ENCODE results near the gene TMEM225B.
"Not testable (repeated sequence)": the region's sequence is repeated elsewhere in the genome, so short reads cannot be mapped to it uniquely, and the experiment has no call there.

The TMEM225B gene, protein sequence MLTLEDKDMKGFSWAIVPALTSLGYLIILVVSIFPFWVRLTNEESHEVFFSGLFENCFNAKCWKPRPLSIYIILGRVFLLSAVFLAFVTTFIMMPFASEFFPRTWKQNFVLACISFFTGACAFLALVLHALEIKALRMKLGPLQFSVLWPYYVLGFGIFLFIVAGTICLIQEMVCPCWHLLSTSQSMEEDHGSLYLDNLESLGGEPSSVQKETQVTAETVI

DNA sequence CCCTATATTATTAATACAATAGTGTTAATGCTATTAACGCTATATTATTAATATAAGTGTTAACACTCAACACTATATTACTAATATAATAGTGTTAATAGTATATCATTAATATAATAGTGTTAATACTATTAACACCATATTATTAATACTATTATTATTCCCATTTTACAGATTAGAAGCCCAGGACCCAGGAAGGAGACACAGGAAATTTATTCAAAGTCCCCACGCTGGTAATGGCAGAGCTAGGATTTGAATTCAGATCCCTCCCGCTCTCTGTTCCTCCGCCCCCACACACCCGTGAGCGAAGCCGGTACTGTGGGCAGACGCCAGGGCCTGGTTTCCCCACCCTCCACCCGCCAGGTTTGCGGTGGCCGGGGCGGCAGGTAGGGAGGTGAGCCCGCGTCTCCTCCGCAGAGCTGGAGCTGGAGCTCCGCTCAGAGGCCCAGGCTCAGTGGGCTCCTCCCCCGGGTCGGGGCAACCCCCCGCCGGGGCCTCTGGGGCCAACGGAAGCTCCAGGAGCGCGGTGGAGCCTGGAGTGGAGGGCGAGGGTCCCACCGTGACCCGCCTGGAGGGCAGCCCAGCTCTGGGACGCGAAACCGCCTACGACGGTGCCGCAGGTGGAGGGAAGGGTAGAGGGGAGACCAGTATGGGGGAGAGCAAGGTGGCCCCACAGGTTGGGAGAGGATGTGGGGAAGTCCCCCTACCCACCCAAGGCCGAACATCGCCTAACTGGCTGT is at the start of gene TMEM225B:
TMEM225B (plus strand) TSS at position 506 of the 740 bp plus-strand sequence. CDS start 6,122 bp downstream, outside the sequence.
- DNase-seq, result no peak

DNA sequence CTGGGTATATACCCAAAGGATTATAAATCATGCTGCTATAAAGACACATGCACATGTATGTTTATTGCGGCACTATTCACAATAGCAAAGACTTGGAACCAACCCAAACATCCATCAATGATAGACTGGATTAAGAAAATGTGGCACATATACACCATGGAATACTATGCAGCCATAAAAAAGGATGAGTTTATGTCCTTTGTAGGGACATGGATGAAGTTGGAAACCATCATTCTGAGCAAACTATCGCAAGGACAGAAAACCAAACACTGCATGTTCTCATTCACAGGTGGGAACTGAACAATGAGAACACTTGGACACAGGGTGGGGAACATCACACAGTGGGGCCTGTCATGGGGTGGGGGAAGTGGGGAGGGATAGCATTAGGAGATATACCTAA is 48.5 kb upstream of the TMEM225B start:
- not testable (repeated sequence) for DNase-seq

DNA sequence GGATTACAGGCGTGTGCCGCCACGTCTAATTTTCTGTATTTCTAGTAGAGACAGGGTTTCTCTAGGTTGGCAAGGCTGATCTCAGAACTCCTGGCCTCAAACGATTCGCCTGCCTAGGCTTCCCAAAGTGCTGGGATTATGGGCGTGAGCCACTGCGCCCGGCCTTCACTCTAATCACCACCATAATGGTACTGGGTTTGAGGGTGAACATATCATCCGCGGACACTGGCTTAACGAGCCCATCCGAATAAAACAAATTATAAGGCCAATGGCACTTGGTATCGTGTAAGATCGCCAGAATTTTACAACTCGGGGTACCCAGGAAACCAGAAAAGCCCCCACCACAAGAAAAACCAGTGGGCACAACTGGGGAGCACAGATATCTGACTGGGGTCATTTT is 46.7 kb upstream of the TMEM225B start:
- no peak for DNase-seq

DNA sequence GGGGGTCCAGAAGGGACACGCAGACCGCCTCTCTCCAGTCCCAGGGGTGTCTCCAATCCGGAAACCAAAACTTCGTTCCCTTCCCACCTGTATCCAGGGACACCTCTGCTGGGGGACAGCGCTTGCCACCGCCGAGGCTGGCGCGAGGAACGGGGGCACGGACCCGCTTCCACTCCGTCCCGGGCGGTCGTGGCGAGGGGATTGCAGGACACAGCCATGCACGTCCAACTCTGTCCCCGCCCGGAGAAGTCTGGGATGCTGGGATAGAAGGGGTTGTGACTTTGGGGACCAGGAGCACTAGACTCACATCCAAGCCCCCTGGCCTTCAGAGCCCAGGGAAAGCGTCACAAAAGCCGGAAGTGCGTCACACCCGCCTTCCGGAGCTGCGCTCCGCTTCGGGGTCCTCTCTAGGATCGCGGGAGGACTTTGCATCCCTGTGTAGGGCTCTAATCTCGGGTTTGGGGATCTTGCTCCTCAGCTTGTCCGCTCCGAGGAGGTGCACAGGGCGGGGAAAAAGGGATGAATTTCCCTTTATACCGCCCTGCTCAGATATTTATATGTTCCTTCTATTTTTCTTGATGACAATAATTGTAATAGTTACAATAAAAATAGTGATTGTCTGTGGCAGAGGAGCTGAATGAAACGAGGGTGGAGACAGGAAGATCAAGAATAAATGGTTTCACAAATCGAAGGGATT is 46.2 kb upstream of the TMEM225B start, which contains the start of gene FAM200A:
FAM200A (minus strand) TSS at position 348 of the 697 bp plus-strand sequence. CDS start 3,707 bp downstream, outside the sequence.
- peak; percentile 41 to 78 (median 64) for DNase-seq

DNA sequence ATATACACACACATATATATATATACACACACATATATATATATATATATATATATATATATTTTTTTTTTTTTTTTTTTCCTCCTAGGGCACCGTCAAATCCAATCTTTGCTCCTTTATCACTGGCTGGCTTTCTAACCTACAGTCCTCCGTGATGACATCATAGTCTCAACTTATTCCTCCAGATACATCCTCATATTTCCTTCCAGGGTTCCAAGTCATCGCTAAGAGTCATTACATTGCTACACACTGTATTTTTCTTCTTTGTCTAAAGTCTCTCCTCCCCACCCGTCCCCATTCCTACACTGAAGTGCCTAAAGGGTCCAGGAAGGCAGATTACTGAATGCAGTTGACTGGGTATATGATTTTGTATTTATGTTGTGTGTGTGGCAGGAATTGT is 45.0 kb upstream of the TMEM225B start:
- no peak for DNase-seq

DNA sequence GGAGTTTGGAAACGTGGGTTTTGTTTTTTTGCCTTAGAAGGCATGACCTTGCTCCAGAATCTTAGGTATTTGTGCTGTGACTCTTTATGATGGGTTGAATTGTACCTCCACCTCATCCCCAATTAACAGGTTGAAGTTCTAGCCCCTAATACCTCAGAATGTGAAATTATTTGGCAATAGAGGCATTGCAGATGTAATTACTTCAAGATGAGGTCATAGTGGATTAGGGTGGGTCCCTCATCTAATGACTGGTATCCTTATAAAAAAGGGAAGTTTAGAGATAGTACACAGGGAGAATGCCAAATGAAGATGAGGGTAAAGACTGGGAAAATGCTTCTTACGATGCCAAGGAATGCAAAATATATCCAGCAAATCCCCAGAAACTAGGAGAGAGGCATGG is 43.1 kb upstream of the TMEM225B start:
- DNase-seq, result no peak

DNA sequence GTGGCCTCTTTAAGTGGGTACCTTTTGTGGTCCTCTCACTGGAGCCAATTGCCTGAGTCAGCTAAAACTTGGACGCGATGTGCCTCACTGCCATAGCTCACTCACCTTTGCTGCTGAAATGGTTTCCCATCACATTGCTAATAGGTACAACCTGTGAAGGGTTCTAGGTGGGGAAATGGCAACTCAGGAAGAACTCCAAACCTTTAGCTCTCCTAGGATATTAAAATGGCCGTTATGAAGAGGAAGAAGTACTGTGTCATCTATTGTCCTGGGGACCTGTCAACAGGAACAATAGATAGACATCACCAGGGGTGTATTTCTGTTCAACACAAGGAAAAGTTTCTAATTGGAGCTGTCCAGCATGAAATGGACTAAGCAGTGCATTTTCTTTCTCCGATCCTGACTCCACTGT is 40.9 kb upstream of the TMEM225B start:
- no peak for DNase-seq

DNA sequence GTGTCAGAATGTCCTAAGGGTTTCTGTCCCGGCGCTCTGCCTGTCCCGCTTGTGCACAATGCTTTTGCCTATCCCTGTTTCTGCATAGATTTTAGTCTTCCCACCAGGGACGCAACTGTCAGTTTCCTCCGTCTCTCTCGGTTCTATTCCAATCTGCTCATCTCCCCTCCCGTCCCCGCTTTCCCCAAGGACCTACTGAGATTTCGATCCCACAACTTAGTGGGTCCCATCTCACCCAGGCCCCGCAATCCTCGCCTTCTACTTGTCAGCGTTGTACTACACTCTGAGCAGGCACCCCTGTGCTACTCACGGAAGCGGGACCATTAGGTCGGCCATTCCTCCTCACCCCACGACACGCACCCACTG is 40.1 kb upstream of the TMEM225B start:
- no peak for DNase-seq

DNA sequence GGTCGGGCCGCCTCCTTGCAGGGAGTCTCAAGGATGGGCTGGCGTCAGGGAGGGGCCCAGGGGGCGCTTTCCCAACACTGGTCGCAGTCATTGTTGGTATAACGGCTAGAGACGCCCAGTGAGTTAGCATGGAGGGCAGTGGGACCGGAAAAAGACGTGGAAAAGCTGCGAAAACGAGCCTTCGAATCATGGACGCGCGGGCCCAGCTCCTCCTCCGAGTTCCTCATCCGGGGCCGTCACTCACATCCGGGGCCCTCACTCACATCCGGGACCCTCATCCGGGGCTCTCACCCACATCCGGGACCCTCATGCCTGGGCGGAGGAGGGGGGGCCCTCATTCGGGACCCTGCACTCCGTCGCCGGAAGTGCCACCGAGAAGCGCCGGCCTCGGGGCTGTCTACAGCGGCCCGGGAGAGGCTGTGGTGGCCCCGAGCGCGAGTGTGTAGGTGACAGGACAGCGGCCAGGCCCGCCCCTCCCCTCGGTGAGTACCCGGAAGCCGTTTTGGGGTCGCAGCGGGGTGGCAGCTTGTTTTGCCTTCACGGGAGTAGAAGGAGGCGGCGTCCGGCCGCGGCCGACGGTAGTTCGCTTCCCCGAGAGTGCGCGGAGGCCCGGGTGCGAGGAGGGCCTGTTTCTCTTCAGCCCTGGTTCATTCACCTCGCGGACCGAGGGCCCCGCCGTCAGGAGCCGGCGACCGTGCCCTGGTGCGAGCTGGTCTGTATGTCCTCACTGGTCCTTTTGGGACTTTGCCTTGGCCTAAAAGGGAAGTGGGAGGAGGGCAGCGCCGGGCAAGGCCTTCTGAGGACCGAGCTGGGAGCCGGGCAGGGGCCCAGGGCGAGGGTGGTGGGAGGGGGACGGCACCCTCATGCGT is 39.5 kb upstream of the TMEM225B start, which contains the start of gene ZNF655:
ZNF655 (plus strand) TSS at position 337 of the 869 bp plus-strand sequence. CDS start 1,918 bp downstream, outside the sequence.
- peak; percentile 72 to 91 (median 83) for DNase-seq

DNA sequence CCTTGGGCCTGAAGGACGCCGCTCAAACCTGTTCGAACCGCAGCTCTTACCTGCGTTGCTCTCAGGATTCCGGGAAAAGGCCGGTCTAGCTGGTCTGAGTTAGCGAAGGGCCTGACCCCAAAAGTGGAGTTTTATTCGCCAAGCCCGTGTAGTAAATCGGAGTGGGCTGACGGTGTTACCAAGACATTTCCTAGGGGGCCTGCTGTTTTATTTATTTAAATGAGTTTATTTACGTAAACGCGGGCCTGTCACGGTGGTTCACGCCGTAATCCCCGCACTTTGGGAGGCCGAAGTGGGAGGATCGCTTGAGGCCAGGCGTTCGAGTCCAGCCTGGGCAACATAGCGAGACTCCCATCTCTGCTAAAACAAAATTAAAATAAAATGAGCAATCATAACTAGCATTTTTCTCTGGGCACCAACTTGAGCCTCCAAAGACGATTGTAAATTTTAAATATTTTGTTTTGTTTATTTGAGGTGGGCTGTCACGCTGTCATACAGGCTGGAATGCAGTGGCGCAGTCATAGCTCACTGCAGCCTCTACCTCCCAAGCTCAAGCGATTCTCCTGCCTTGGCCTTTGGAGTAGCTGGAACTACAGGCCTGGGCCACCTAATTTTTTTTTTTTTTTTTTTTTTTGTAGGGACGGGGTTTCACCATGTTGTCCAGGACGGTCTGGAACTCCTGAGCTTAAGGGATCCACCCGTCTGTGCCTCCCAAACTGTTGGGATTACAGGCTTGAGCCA is 38.7 kb upstream of the TMEM225B start:
- DNase-seq, result no peak

DNA sequence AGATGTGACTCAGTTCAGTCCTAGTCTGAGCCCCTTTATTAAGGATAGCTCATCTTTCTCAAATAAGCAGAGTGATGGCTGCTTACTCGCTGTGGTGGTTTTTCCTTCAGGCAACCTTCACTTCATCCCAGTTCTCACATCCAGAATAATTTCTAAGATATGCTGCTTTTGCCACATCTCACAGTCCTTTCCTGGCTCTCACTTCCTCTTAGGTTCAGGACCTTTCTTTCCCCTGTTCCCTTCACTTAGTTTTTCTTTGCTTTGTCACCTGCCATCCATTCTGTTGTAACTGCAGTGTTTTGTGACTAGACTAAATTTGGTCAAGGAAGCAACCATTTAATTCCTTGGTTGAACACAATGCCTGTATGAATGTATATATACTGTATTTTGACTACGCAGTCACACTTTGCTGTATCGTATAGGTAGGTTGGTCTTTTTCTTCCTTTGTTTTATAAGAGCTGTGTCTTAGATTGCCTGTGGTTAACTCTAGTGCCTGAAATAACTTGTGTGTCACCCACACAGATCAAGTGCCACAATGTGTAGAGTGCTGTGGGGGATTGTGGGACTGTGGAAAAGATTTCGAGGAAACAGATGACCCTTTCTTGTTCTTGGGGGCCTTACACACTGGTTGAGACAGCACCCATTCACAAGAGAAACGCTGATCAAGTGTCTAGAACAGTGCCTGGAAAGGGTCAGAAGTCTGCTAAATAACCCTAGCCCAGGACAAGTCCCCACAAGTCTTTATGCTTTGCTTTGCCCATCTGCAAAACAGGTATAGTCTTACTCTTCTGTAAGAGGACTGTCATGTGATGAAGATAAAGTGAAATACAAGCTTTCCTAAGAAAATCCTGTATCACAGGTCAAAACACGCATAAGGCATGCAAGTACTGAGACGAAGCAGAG is 37.0 kb upstream of the TMEM225B start:
- DNase-seq, result no peak

DNA sequence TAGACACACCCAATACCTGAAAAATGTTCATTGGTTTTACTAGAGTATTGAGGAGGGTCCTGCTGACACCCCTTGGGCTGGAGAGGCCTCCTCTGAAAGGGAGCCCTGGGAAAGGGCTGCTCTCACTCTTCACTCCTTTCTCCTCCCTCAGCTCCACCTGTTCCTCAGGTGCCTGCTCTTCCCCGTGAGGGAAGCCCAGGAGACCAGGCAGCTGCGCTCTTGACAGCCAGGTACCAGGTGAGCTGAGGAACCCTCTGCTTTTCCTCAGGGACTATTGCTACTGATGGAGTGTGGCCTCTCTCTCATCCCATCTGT is 36.4 kb upstream of the TMEM225B start:
- no peak for DNase-seq

DNA sequence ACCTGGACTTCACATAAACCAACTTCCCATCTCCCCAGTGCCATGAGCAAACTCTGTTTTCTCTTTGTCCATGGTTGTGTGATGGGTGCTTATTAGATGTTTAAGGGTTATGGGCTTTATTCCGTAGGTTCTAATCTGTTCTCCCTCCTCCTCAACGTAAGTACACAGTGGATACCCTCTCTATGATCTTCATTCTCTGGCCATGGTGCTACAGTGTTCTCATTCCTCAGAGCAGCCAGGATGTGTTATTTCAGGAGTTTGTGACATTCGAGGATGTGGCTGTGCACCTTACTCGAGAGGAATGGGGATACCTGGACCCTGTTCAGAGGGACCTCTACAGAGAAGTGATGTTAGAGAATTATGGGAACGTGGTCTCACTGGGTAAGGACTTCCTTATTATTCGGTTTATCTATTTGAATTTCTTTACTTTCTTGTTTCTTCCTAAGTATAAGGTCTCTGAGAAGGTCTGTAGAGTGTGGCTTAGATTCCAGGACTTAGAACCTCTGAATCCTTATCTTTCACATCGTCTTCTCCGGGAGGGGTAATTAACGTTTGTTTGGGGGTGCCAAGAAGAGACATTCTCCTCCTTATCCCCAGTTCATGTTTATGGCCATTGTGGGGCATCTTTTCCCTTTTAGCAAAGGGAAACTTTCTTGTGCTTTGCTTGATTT is 35.8 kb upstream of the TMEM225B start:
- no peak for DNase-seq

DNA sequence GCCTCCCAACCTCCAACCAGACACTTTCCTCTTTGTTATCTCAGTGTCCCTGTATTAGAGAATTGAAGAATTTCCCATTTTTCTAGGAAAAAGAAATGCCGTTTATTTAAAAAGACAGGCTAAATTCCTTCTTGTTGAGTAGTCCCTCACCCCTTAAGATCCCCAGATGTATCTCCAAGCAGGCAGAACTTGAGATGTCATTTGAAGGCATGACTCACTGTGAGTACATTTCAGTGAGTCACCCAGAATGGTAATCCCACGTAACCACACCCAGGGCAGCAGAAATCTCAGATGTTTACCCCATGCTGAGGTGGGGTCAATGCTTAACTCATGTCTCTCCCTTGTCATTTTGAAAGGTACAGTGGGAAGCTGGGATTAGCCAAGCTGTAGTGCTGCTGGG is 35.2 kb upstream of the TMEM225B start:
- DNase-seq, result peak in 1 of 4 experiments; percentile 3

DNA sequence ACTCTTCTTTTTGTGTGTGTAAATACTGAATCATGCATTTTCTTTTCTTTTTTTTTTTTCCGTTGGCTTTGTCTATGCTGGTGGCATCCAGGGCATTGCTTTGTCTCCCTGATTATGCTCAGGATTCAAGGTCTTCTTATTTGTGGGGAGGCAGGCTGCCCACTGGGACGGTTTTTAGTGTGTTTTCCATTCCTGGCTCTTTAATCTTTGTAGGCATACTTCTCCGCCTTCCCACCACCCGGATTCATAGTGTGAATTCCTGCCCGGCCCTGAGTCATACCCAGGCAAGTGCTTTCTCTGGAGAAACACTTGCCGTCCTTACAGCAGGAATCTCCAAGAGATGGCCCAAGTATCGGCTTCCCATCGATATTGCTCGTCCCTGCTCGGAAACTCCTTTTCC is 34.4 kb upstream of the TMEM225B start:
- DNase-seq, result no peak

DNA sequence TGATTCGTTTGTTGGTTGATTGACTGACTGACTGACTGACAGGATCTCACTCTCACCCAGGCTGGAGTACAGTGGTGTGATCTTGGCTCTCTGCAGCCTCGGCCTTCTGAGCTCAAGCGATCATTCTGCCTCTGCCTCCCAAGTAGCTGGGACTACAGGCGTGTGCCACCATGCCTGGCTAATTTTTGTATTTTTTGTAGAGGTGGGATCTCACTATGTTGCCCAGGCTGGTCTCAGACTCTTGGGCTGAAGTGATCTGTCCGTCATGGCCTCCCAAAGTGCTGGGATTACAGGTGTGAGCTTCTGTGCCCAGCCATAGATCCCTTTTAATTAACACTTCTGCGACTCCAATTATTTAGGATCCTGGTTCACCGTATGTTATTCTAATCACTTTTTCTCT is 29.3 kb upstream of the TMEM225B start:
- not testable (repeated sequence) for DNase-seq

DNA sequence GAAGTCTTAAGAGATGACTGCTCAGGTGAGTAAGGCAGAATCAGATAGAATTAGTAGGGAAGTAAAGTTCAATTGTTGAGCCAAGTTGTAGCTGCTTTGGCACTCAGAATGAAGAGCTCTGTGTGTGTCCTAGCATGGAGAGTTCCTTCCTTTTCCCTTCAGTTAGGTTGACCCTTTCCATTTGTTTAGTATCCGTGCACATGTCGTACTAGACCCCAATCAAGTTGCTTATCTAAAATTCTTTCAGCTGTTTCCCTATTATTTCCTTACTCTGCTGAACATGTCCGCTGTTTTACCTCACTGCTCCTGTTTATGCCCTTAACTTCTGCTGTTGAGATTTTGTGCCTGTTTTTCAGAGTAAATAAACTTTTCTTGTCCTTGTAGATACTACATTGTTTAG is 26.3 kb upstream of the TMEM225B start:
- no peak for DNase-seq

DNA sequence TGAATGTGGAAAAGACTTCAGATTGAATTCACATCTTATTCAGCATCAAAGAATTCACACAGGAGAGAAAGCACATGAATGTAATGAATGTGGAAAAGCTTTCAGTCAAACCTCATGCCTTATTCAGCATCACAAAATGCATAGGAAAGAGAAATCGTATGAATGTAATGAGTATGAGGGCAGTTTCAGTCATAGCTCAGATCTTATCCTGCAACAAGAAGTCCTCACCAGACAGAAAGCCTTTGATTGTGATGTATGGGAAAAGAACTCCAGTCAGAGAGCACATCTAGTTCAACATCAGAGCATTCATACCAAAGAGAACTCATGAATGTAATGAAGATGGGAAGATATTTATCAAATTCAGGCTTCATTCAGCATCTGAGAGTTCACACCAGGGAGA is 24.8 kb upstream of the TMEM225B start:
- no peak for DNase-seq

DNA sequence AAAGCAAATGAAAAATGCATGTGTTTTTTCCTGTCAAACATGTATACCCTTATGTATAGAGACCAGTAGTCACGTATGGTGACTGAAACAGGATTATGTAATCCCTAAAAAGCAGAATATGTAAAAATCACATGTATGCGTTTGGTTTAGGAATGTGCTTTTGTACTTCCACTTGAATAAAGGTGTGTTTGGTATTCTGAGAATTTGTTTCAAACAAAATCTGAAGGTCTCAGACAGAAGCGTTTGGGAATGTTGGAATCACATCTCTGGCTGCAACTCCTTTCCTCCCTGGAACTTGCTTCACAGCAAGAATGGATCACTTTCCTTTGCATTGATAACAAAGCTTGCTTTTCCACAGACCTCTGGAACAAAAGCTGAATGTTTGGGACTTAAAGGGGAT is 21.8 kb upstream of the TMEM225B start:
- no peak for DNase-seq

DNA sequence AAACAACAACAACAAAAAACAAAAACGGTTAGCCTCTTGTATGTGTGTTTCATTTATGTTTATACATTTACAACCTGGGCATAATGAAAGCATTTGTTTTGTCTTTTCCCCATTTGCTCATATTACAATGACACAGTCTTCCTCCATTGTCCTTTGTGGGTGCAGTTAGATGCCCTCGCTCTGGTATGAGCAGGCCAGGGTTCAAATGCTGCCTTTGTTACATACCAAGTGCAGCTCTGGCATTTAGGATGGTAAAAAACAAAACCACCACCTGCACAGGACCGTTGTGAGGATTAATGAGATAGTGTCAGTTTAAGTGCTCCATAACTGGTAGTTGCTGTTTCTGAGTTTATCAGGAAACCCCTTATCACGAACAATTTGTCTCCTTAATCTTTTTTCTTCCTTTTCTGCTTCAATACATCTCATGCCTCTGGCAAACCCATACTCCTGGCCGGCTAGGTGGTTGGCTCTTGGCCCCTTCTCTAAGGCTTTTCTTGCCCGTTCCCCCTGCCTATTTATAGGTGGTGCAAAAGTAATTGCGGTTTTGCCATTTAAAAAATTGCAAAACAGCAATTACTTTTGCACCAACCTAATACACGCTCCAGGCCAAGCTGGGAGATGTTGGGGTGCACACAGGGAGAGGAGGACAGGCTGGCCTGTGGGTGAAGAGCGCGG is 18.6 kb upstream of the TMEM225B start:
- no peak for DNase-seq

Data from activated naive CD4-positive, alpha-beta T cell (primary cell).